Skin epidermis (tissue), 12 donors: ENCODE results near the gene RPL23.

Source experiments
- H3K27ac ChIP-seq, 21 experiments: fragments of 200-600 bp; sonication (generic) in 11 of 21; one replicate each; pipeline ENCODE4 v1.5.0; 2020; ENCODE audit warnings: mild to moderate bottlenecking in 3 of 21, inconsistent platforms in 2 of 21, moderate library complexity in 2 of 21
- H3K4me3 ChIP-seq, 7 experiments: fragments of 200-600 bp; sonication (generic) in 2 of 7; one replicate each; pipeline ENCODE4 v1.5.0; 2020; ENCODE audit warnings: inconsistent platforms in 2 of 7, mild to moderate bottlenecking in 2 of 7, moderate library complexity in 1 of 7

Gene RPL23

GRCh38 chr17:38870259-38871165, 17.0 kb upstream of the RPL23 start:
- H3K4me3 ChIP-seq, result peak overlapping the region; percentile 75 to 98 (median 84)
- H3K27ac ChIP-seq, result peak overlapping the region; percentile 66 to 99 (median 94)

GRCh38 chr17:38869526-38870258, 16.2 kb upstream of the RPL23 start, which contains the start of gene LASP1:
LASP1 (plus strand) TSS chr17:38870058; CDS start chr17:38870190, 132 bp downstream.
- H3K27ac ChIP-seq, result peak within 1 kb of the TSS; percentile 66 to 99 (median 94)
- H3K4me3 ChIP-seq, result peak within 1 kb of the TSS; percentile 75 to 98 (median 84)

- Histone ChIP-seq H3K27ac (peak overlapping the region; percentile 66 to 99 (median 94)), H3K4me3 (peak overlapping the region; percentile 75 to 98 (median 84))
Observed at GRCh38 chr17:38868817-38869525, 15.4 kb upstream of the RPL23 start.

GRCh38 chr17:38867968-38868816, 14.7 kb upstream of the RPL23 start:
- Histone ChIP-seq H3K27ac (peak overlapping the region in 20 of 21 experiments; percentile 62 to 99 (median 93)), H3K4me3 (peak overlapping the region; percentile 75 to 98 (median 84))

GRCh38 chr17:38867179-38867967, 13.9 kb upstream of the RPL23 start:
- Histone ChIP-seq H3K4me3 (peak overlapping the region in 4 of 7 experiments; percentile 7 to 85 (median 76)), H3K27ac (peak overlapping the region in 19 of 21 experiments; percentile 28 to 99 (median 94))

- no peak overlapping the region for H3K4me3 ChIP-seq
- H3K27ac ChIP-seq, result no peak overlapping the region
Observed at GRCh38 chr17:38864636-38865398, 11.3 kb upstream of the RPL23 start.

- no peak overlapping the region for H3K27ac ChIP-seq
- H3K4me3 ChIP-seq, result no peak overlapping the region
Observed at GRCh38 chr17:38861399-38861843, 7.9 kb upstream of the RPL23 start.

GRCh38 chr17:38857271-38857670, 3.8 kb upstream of the RPL23 start:
- H3K27ac ChIP-seq, result no peak overlapping the region
- no peak overlapping the region for H3K4me3 ChIP-seq

GRCh38 chr17:38855101-38855714, 1.7 kb upstream of the RPL23 start:
- peak overlapping the region in 1 of 7 experiments; percentile 7 for H3K4me3 ChIP-seq
- peak overlapping the region in 13 of 21 experiments; percentile 16 to 94 (median 91) for H3K27ac ChIP-seq

- Histone ChIP-seq H3K27ac (peak overlapping the region in 20 of 21 experiments; percentile 69 to 97 (median 90)), H3K4me3 (peak overlapping the region; percentile 41 to 80 (median 58))
Observed at GRCh38 chr17:38852771-38853291, 690 bp downstream of the RPL23 start.

- H3K27ac ChIP-seq, result peak overlapping the region in 4 of 21 experiments; percentile 30 to 97 (median 94)
- H3K4me3 ChIP-seq, result peak overlapping the region; percentile 41 to 80 (median 58)
Observed at GRCh38 chr17:38851434-38851833, 2.1 kb downstream of the RPL23 start.

- Histone ChIP-seq H3K4me3 (no peak overlapping the region), H3K27ac (no peak overlapping the region)
Observed at GRCh38 chr17:38850374-38850773, 3.1 kb downstream of the RPL23 start.

GRCh38 chr17:38848939-38849605, 4.4 kb downstream of the RPL23 start:
- Histone ChIP-seq H3K4me3 (no peak overlapping the region), H3K27ac (no peak overlapping the region)

- H3K27ac ChIP-seq, result no peak overlapping the region
- H3K4me3 ChIP-seq, result no peak overlapping the region
Observed at GRCh38 chr17:38848557-38848891, 5.0 kb downstream of the RPL23 start.

- H3K4me3 ChIP-seq, result no peak overlapping the region
- H3K27ac ChIP-seq, result peak overlapping the region in 1 of 21 experiments; percentile 25
Observed at GRCh38 chr17:38844261-38844757, 9.2 kb downstream of the RPL23 start.

GRCh38 chr17:38825762-38826247, 27.7 kb downstream of the RPL23 start:
- H3K4me3 ChIP-seq, result peak overlapping the region; percentile 61 to 96 (median 80)
- peak overlapping the region; percentile 90 to 100 (median 97) for H3K27ac ChIP-seq
